ENCODE results near the gene GNAS.

DNA sequence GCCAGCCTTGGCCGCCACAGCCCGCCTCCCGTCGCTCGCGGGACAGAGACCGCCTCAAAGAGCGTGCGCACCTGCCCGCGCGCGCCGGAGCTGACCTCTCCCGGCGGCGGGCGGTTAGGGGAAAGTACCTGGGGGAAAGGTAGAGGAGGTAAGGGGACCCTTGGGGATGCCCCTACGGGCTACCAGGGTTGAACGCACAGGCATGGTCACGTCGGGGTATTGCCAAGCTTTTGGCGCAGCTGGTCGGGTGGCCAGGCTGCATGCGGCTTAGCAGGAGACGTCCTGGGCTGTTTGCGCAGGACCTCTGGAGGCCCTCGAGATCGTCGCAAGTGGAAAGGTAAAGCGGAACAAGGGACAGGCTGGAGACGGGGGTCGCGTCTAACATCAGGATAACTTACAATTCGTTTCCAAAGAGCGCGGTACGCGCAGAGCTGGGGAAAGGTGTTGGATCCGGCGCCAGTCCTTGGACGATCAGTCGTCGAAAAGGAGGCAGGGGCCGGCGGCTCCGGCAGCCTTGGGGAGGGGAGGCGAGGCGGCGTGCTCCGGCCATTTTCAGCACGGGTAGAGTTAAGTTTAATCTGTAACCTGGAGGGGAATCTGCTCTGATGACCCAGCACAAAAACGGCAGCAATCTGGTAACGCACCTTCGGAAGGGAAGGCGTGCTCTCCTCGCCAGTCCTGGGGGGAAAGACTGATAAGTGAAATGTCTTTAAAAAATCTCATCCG is 10.8 kb upstream of the GNAS start:
- TF ChIP-seq, protein P1, sequence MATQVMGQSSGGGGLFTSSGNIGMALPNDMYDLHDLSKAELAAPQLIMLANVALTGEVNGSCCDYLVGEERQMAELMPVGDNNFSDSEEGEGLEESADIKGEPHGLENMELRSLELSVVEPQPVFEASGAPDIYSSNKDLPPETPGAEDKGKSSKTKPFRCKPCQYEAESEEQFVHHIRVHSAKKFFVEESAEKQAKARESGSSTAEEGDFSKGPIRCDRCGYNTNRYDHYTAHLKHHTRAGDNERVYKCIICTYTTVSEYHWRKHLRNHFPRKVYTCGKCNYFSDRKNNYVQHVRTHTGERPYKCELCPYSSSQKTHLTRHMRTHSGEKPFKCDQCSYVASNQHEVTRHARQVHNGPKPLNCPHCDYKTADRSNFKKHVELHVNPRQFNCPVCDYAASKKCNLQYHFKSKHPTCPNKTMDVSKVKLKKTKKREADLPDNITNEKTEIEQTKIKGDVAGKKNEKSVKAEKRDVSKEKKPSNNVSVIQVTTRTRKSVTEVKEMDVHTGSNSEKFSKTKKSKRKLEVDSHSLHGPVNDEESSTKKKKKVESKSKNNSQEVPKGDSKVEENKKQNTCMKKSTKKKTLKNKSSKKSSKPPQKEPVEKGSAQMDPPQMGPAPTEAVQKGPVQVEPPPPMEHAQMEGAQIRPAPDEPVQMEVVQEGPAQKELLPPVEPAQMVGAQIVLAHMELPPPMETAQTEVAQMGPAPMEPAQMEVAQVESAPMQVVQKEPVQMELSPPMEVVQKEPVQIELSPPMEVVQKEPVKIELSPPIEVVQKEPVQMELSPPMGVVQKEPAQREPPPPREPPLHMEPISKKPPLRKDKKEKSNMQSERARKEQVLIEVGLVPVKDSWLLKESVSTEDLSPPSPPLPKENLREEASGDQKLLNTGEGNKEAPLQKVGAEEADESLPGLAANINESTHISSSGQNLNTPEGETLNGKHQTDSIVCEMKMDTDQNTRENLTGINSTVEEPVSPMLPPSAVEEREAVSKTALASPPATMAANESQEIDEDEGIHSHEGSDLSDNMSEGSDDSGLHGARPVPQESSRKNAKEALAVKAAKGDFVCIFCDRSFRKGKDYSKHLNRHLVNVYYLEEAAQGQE (IDR thresholded peaks at IDR 0.05): no peak
- TF ChIP-seq, protein P2, sequence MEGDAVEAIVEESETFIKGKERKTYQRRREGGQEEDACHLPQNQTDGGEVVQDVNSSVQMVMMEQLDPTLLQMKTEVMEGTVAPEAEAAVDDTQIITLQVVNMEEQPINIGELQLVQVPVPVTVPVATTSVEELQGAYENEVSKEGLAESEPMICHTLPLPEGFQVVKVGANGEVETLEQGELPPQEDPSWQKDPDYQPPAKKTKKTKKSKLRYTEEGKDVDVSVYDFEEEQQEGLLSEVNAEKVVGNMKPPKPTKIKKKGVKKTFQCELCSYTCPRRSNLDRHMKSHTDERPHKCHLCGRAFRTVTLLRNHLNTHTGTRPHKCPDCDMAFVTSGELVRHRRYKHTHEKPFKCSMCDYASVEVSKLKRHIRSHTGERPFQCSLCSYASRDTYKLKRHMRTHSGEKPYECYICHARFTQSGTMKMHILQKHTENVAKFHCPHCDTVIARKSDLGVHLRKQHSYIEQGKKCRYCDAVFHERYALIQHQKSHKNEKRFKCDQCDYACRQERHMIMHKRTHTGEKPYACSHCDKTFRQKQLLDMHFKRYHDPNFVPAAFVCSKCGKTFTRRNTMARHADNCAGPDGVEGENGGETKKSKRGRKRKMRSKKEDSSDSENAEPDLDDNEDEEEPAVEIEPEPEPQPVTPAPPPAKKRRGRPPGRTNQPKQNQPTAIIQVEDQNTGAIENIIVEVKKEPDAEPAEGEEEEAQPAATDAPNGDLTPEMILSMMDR (IDR thresholded peaks at IDR 0.05; ENCODE audit: low read depth, low read length, missing input control): no peak
- no peak for TF ChIP-seq TAF1 (conservative IDR thresholded peaks at IDR 0.05)

Data from liver (tissue), 3 donors.